ENCODE results near the gene ANKS6. TPM values are rescaled to one million over a fixed set of nuclear protein-coding genes. Genes with fewer than 3 reads are reported as not detected.

ANKS6 gene
- total and polyA plus RNA-seq, 2 of the 8 experiments (the other 6 are each of a cell fraction or from before 2014, with no cell fraction given), result 34.1 to 56.3 TPM

DNA sequence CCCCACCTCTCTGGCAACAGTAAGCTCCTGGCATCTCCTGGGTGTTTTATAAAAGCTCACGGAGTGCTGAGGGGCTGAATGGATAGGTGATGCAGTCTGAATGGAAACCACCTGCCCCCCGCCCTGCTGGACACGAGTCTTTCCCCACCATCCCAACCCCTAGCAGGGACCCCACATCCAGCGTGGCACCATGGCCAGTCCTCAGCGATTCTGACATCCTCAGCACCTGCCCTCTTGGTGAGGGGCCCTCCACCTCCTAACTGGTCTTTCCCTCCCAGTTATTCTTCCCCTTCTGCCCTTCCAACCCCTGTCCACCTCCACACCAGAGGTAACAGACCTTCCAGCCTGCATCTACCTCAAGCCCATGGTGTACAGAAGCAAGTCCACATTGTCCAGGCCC, 48.9 kb downstream of the ANKS6 start:
- no peaks in the 10 kb centered on the region; the same call in 1 of the 2 replicates for H3K79me1 ChIP-seq (ENCODE audit: low read depth, low read length)
- no peak overlapping the region; the same call in 1 of the 2 replicates for H4K8ac ChIP-seq (ENCODE audit: extremely low read depth, insufficient read depth, low read length)
- H2BK12ac ChIP-seq (ENCODE audit: low read depth, low read length), result no peak overlapping the region
- no peaks in the 10 kb centered on the region for H4K20me1 ChIP-seq (replicated peaks in 1 of 2; ENCODE audit: control insufficient read depth in 1 of 2, insufficient read depth in 2 of 2, low read length in 2 of 2)
- H3K27me3 ChIP-seq (replicated peaks in 1 of 4; ENCODE audit: control insufficient read depth in 3 of 4, extremely low read depth in 1 of 4, insufficient read depth in 3 of 4, low read length in 3 of 4), result no peaks in the 10 kb centered on the region
- no peaks in the 10 kb centered on the region for H3K4me1 ChIP-seq (replicated peaks in 1 of 4; ENCODE audit: control insufficient read depth in 3 of 4, insufficient read depth in 4 of 4, low read length in 3 of 4)
- H3K4me3 ChIP-seq (ENCODE audit: extremely low read depth in 1 of 4, insufficient read depth in 2 of 4, low read depth in 3 of 4, low read length in 4 of 4), result no peak overlapping the region
- H3K79me2 ChIP-seq (ENCODE audit: control insufficient read depth in 1 of 2, insufficient read depth in 2 of 2, low read length in 2 of 2), result no peaks in the 10 kb centered on the region
- H3K18ac ChIP-seq (ENCODE audit: extremely low read depth, low read length), result no peak overlapping the region
- WGBS, 2 experiments (ENCODE audit: extremely low coverage in 1 of 2, insufficient coverage in 1 of 2, insufficient read length in 1 of 2, insufficient replicate concordance in 2 of 2, low coverage in 1 of 2, low lambda C conversion rate in 2 of 2, missing lambda C conversion rate in 1 of 2), result 81% methylated on average over 5 of the region's 5 CpGs; no CpG with 5 or more reads in 1 of the 2 experiments
- H3K56ac ChIP-seq (replicated peaks; ENCODE audit: insufficient read length, low read depth, low read length), result no peak overlapping the region
- ChIA-PET POLR2A (ENCODE audit: partially characterized antibody) (no interaction called here), CTCF (ENCODE audit: partially characterized antibody) (interaction anchor here (6.4 kb wide), 1 partner anchor 28 kb away, joined by 27 read pairs; no protein-coding TSS in a partner anchor)
- H3K27ac ChIP-seq (ENCODE audit: low read depth, low read length), result no peak overlapping the region
- H3K23ac ChIP-seq (ENCODE audit: insufficient read length), result no peak overlapping the region
- no peak for FAIRE-seq
- no peak overlapping the region for H3K4me2 ChIP-seq (ENCODE audit: insufficient read depth in 1 of 2, low read depth in 2 of 2, low read length in 2 of 2)
- H2BK15ac ChIP-seq (ENCODE audit: low read length), result no peak overlapping the region
- H3K36me3 ChIP-seq (ENCODE audit: control insufficient read depth in 2 of 4, insufficient read depth in 4 of 4, low read length in 3 of 4), result peaks cover 2 to 32% (median 19%) of the 10 kb centered on the region in 4 experiments; a peak in 7 of 8 replicates
- no peak for DNase-seq (ENCODE audit: low read depth in 1 of 2, low spot score in 2 of 2)
- H2BK120ac ChIP-seq (replicated peaks; ENCODE audit: low read depth, low read length), result no peak overlapping the region
- H2AFZ ChIP-seq (ENCODE audit: low read length), result no peak overlapping the region
- H3K9me3 ChIP-seq (ENCODE audit: insufficient read depth in 2 of 2, low read depth in 1 of 2, low read length in 1 of 2), result no peaks in the 10 kb centered on the region
- H4K91ac ChIP-seq (replicated peaks; ENCODE audit: insufficient read length, low read length), result no peak overlapping the region
- H3K14ac ChIP-seq (ENCODE audit: insufficient read length), result no peak overlapping the region
- H3K4ac ChIP-seq (replicated peaks; ENCODE audit: insufficient read length, low read depth, low read length), result no peak overlapping the region
- no peak overlapping the region for H2AK5ac ChIP-seq (ENCODE audit: low read depth, low read length)
- H4K5ac ChIP-seq (ENCODE audit: insufficient read length, low read depth, low read length), result no peak overlapping the region
- no peak overlapping the region for H3K9ac ChIP-seq (replicated peaks in 1 of 4; ENCODE audit: extremely low read depth in 1 of 4, low read depth in 3 of 4, low read length in 3 of 4)
- no peaks in the 10 kb centered on the region for H3K23me2 ChIP-seq (ENCODE audit: low read depth, low read length)
- no peak overlapping the region for H2BK20ac ChIP-seq (ENCODE audit: low read length)
- no peak overlapping the region for H2BK5ac ChIP-seq (ENCODE audit: low read depth, low read length)
- TF ChIP-seq BRCA1 (IDR thresholded peaks at IDR 0.05; ENCODE audit: low read depth, low read length) (no peak), YY1 (IDR thresholded peaks at IDR 0.05; ENCODE audit: low read depth, low read length) (no peak), POU5F1 (IDR thresholded peaks at IDR 0.05; ENCODE audit: low read depth, low read length) (no peak), NANOG (IDR thresholded peaks at IDR 0.05; ENCODE audit: insufficient read depth, low read depth, low read length, poor library complexity, severe bottlenecking) (no peak), SIX5 (IDR thresholded peaks at IDR 0.05; ENCODE audit: low read depth, low read length) (no peak), ZNF274 (IDR thresholded peaks at IDR 0.05; ENCODE audit: borderline replicate concordance, extremely low read depth, low read length) (no peak), HDAC6 (IDR thresholded peaks at IDR 0.05; ENCODE audit: low read depth, low read length) (no peak), CTBP2 (IDR thresholded peaks at IDR 0.05; ENCODE audit: borderline replicate concordance, insufficient read depth, insufficient read length, low read length) (no peak), TAF7 (optimal IDR thresholded peaks at IDR 0.05; ENCODE audit: borderline replicate concordance, low read depth, low read length) (no peak), SP1 (IDR thresholded peaks at IDR 0.05; ENCODE audit: low read depth, low read length) (no peak), RBBP5 (IDR thresholded peaks at IDR 0.05; ENCODE audit: borderline replicate concordance, low read depth, low read length) (no peak)
- TF ChIP-seq, protein P1, sequence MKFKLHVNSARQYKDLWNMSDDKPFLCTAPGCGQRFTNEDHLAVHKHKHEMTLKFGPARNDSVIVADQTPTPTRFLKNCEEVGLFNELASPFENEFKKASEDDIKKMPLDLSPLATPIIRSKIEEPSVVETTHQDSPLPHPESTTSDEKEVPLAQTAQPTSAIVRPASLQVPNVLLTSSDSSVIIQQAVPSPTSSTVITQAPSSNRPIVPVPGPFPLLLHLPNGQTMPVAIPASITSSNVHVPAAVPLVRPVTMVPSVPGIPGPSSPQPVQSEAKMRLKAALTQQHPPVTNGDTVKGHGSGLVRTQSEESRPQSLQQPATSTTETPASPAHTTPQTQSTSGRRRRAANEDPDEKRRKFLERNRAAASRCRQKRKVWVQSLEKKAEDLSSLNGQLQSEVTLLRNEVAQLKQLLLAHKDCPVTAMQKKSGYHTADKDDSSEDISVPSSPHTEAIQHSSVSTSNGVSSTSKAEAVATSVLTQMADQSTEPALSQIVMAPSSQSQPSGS (IDR thresholded peaks at IDR 0.05; ENCODE audit: low read length), result no peak
- TF ChIP-seq, protein P2, sequence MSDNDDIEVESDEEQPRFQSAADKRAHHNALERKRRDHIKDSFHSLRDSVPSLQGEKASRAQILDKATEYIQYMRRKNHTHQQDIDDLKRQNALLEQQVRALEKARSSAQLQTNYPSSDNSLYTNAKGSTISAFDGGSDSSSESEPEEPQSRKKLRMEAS (IDR thresholded peaks at IDR 0.05), result no peak

All from H1 (cell line).